GM19025 (cell line): ENCODE data around the gene MEIS2.

ENCODE experiments used
- ATAC-seq: cut with Tn5 transposase; IDR thresholded peaks from one replicate; pipeline ENCODE4 v1.9.1; 2021; ENCODE audit warnings: mild to moderate bottlenecking, low read depth, moderate library complexity; ENCODE audit not compliant: unreplicated experiment

MEIS2 gene

GRCh38 chr15:36908991-36909390 is 191.4 kb downstream of the MEIS2 start:
- no peak for ATAC-seq

DNA sequence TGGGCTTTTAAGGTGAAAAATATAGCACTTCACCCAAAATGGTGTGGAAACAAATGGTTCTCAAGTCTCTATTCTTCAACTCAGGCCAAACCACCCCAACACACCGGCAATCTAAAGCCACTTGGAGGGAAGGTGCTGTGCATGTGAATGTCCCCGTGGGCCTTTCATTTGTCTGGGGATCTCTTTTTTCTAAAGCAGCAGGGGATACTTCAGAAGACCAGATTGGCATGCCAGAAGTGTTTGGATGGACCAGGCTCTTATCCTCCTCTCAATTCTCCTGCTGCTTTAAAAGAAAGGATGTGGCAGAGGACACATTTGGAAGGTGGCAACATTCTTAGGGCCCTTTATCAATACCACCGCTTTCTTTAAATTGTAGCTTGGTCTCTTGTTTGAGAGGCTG is 193.1 kb downstream of the MEIS2 start:
- no peak for ATAC-seq

DNA sequence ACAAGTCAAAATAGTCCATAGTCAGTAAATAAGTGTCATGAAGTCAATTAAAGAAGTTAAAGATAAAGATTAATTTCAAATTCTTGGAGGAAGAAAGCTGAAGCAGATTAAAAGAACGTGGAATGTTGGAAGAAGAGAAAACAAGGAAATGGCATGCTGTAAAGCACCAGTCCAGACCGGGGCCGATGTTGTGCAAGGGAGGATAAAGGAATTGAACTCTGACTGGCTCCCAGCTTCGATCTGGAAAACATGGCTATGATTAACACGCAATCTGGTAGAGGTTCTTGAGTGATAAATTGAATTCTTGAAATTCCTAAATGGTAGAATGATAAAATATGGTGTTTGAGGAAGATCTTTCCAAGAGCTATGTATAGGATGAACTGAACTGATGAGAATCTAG is 194.4 kb downstream of the MEIS2 start:
- ATAC-seq: no peak

DNA sequence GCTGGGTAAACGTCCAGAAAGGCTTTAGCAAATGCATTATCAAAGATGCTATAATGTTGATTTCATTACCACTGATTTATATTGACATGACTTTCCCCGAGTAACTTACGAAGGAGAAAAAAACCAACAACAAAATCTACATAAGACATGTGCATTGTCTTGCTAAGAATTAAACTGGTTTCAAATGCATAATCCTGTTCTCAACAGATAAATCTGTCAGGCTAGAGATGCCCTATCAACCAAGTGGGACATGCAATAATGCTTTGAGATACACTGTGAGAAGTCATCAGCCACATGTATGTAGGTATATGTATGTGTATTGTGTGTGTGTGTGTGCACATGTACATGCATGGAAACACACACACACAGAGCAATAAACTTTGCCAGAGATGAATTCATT is 195.6 kb downstream of the MEIS2 start:
- no peak for ATAC-seq

GRCh38 chr15:36903922-36904556 is 196.3 kb downstream of the MEIS2 start:
- ATAC-seq: no peak

DNA sequence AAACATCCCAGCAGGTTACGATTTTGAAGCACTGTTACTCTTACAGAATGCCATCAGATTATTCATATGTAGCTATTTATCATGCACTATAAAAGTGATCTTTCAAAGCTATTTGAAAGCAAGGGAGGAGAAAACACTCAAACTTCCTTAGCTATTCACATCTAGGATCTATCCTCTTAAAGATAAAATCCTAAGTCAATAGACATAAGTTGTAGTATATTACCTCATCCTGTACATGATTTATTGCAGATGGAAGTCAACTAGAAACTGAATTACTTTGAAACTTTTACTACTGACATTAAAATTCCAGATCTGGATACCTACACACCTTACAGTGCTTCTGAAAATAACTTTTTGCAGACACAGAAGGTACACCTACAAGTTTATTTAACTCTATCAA is 197.2 kb downstream of the MEIS2 start:
- no peak for ATAC-seq

- ATAC-seq: no peak
These were observed 199.3 kb downstream of the MEIS2 start for GRCh38 chr15:36901012-36901411.

- ATAC-seq: no peak
These were observed 200.7 kb downstream of the MEIS2 start for GRCh38 chr15:36899696-36900095.

GRCh38 chr15:36898536-36899126 is 201.7 kb downstream of the MEIS2 start:
- ATAC-seq: no peak

GRCh38 chr15:36897834-36898233 is 202.5 kb downstream of the MEIS2 start:
- no peak for ATAC-seq

- no peak for ATAC-seq
These were observed 203.4 kb downstream of the MEIS2 start for GRCh38 chr15:36896949-36897348.

DNA sequence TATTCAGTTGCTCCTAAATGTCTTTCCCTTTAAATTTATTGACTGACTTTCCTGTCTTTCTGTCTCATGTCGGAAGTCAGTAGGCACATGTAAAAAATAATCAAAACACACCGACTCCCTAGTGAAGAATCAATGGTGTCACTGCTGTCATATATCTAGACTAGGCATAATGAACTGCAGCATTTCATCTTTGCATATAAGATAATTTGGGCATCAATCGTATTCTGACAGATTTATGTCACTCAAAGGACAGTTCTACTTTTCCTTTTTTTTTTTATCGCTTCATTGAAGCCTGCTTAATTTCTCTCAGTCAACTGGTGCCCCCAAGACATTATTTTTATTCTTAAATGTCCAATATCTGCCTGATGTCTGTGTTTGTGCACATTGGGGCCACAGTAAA is 206.3 kb downstream of the MEIS2 start:
- ATAC-seq: no peak

GRCh38 chr15:36893276-36893675 is 207.1 kb downstream of the MEIS2 start:
- no peak for ATAC-seq

DNA sequence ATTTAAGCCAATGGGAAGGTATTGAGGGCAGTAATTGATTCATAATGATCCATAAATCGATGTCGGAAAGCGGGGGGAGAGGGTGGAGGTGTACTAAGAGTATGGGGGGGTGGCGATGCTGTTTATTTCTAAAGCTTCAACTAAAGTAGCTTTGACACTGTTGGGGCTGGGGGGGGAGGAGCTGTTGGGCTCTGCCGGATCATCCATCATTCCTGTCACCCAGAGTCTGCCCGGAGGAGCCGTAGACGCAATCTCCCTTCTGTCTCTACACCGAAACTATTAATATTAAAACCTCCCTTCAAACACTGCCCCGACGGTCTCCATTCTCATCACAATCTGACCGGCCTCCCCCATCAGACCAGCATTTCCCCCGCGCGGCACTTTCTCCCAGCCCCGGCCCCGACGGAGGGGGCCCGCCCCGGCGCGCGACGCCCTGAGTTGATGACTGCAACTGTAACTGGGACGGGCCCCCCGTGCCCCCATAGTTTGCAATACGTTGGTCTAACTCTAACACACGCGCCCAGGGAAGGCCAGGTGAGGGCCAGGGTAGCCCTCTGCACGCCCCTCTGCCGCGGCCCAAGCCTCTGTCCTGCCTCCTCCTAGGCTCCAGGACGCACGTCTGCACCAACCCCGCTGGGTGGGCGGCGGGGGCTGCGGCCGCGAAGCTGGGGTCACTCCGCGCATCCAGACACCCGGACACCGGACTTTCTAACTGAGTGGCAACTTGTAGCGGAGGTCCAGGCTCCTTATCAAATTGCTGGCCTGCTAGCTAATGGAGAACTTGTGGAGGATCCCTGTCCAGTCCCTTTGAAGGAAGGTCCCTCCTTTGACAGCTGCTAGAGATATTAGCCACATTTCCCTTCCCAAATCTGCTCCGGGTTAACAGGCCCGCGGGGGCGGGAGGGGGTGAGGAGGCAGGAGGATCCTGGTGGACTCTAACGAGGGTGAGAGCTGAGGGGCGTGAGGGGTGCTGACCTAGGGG is 212.0 kb downstream of the MEIS2 start:
- no peak for ATAC-seq

DNA sequence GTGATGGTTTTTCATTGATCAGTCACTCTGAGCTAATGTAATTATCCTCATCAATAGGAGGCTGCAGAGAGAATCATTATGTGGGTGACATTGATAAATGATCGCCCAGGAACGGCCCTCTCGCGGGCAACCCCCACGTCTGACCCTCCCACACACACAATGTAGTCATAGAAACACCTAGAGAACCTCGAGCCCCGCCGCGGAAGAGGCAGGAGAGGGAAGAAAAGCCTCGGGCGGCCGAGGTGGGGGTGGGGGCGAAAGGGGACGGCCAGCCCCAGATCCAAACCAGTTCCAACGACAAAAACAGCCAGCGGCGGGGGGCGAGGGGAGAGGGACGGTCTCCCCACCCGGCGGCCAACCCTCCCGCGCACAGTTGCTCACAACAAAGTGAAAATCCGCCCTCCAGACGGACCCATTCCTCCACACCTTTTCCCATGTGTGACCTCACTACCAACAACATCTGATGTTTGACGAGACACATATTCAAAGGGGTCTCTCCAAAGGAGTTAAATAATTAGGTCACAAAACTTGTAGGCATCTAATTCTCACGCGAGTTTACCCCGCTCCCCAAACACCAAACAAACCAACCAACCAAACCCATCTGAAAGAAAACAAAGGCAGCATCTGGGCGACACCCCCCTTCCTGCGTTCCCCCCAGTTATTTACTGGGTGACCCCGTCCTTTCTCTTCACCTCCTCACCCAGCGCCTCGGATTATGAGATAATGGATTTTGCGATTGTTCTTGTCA is 213.0 kb downstream of the MEIS2 start:
- ATAC-seq: no peak

DNA sequence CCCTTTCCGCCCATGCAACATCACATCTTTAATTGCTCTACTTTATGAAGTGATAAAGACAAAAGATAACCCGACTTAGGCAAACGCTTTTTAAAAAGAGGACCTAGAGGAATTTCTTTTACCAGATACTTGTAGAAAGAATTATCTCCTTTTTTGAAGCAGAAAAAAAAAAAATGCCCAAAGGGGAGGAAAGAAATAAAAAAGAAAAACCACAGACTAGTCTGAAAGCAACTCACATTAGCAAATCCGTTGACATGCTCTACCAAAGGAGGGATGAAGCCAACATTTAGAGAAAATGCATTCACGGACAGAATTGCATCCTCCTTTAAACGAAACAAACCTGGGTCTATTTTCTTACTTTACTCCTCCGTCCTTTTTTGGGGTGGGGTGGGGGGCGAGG is 213.6 kb downstream of the MEIS2 start:
- no peak for ATAC-seq

- ATAC-seq: no peak
These were observed 214.2 kb downstream of the MEIS2 start for GRCh38 chr15:36886191-36886590.

GRCh38 chr15:36885771-36886170 is 214.6 kb downstream of the MEIS2 start:
- no peak for ATAC-seq

- ATAC-seq: no peak
These were observed 215.3 kb downstream of the MEIS2 start for GRCh38 chr15:36884936-36885635.

- no peak for ATAC-seq
These were observed 215.9 kb downstream of the MEIS2 start for GRCh38 chr15:36884518-36884875.
